HepG2 (cell line): ENCODE measurements around the gene SCAMP3. TPM values are rescaled to one million over a fixed set of nuclear protein-coding genes. Genes with fewer than 3 reads are reported as not detected.

Experiments
- DR1 ChIP-seq: sonication (generic); formaldehyde crosslinking; IDR thresholded peaks from 2 replicates; pipeline ENCODE4 v1.8.0; 2021; ENCODE audit warnings: mild to moderate bottlenecking, missing genetic modification reagents, inconsistent platforms
- EEA1 ChIP-seq: sonication (generic); formaldehyde crosslinking; IDR thresholded peaks from 2 replicates; pipeline ENCODE4 v1.5.1; 2020; ENCODE audit warnings: mild to moderate bottlenecking, missing genetic modification reagents, borderline replicate concordance
- ELF3 ChIP-seq: IDR thresholded peaks from 2 replicates; pipeline ENCODE4 v1.6.1; 2016; ENCODE audit warnings: missing genetic modification reagents, missing compliant biosample characterization
- RFX1 ChIP-seq: fragments of 450-650 bp; IDR thresholded peaks from 2 replicates; pipeline ENCODE4 v1.6.1; 2017
- SNRNP70 ChIP-seq: fragments of 200-400 bp; formaldehyde crosslinking; IDR thresholded peaks from 2 replicates; pipeline ENCODE4 v1.6.1; 2017; ENCODE audit warnings: mild to moderate bottlenecking, low read depth, low read length, moderate library complexity
- SOX6 ChIP-seq, 2 experiments: fragments of 450-650 bp in 1 of 2; sonication (generic) in 1 of 2; formaldehyde crosslinking in 1 of 2; IDR thresholded peaks; 2 replicates each; pipeline versions ENCODE4 v1.4.0 to v1.6.1; 2017 to 2020; ENCODE audit warnings: antibody characterized with exemption in 1 of 2, mild to moderate bottlenecking in 1 of 2, missing genetic modification reagents in 1 of 2
- TCF12 ChIP-seq, 2 experiments: fragments of 450-650 bp in 1 of 2; sonication (generic) in 1 of 2; formaldehyde crosslinking in 1 of 2; IDR thresholded peaks; 2 replicates each; pipeline versions ENCODE4 v1.6.1 to v1.8.0; 2017 to 2022; ENCODE audit warnings: antibody characterized with exemption in 1 of 2, mild to moderate bottlenecking in 1 of 2, missing genetic modification reagents in 1 of 2, moderate library complexity in 1 of 2
- ZNF180 ChIP-seq: sonication (generic); formaldehyde crosslinking; IDR thresholded peaks from 2 replicates; pipeline ENCODE4 v1.4.0; 2020; ENCODE audit warnings: low read depth, missing genetic modification reagents, borderline replicate concordance
- ZNF816 ChIP-seq: sonication (generic); formaldehyde crosslinking; IDR thresholded peaks from 2 replicates; pipeline ENCODE4 v1.8.0; 2022; ENCODE audit warnings: missing genetic modification reagents, mild to moderate bottlenecking, borderline replicate concordance
- ZNF839 ChIP-seq: sonication (generic); formaldehyde crosslinking; IDR thresholded peaks from 2 replicates; pipeline ENCODE4 v1.4.0; 2020; ENCODE audit warnings: missing genetic modification reagents, mild to moderate bottlenecking, borderline replicate concordance
- polyA plus RNA-seq, 8 experiments: library from polyadenylated mRNA; depleted of rRNA in 3 of 8; stranded (reverse) in 7 of 8; unstranded in 1 of 8; fragments of >200 nt; fragmentation: Illumina TruSeq in 4 of 8; extraction: Trizol in 4 of 8; gene quantifications; 2 replicates each; pipeline versions ENCODE4 v1.2.1 to v1.2.3, GENCODE V29; 2011 to 2016; ENCODE audit warnings: low read depth in 4 of 8, missing spikeins in 1 of 8, mixed read lengths in 1 of 8; ENCODE audit not compliant: insufficient read depth in 1 of 8
- total RNA-seq, 5 experiments: library from RNA; depleted of rRNA; stranded (reverse); fragments of >200 nt; fragmentation: Illumina TruSeq; extraction: Trizol; gene quantifications; 2 replicates each; pipeline ENCODE4 v1.2.3, GENCODE V29; 2016; ENCODE audit warnings: low read depth in 1 of 5
- TF ChIP-seq, protein P1 (sequence below): fragments of 450-650 bp; IDR thresholded peaks from 2 replicates; pipeline ENCODE4 v1.6.1; 2017; ENCODE audit warnings: mild to moderate bottlenecking
- TF ChIP-seq, protein P2 (sequence below): sonication (generic); formaldehyde crosslinking; IDR thresholded peaks from 2 replicates; pipeline ENCODE4 v1.4.0; 2020; ENCODE audit warnings: missing genetic modification reagents
- TF ChIP-seq, protein P3 (sequence below): IDR thresholded peaks from 2 replicates; pipeline ENCODE4 v1.4.0; 2020; ENCODE audit warnings: mild to moderate bottlenecking, missing genetic modification reagents
- TF ChIP-seq, protein P4 (sequence below): sonication (generic); formaldehyde crosslinking; IDR thresholded peaks from 2 replicates; pipeline ENCODE4 v1.8.0; 2022; ENCODE audit warnings: mild to moderate bottlenecking, missing genetic modification reagents; ENCODE audit not compliant: insufficient replicate concordance

SCAMP3 gene
- total and polyA plus RNA-seq, 2 of the 13 experiments (the other 11 are each of a cell fraction or from before 2014, with no cell fraction given) = 46.8 to 83.3 TPM

DNA sequence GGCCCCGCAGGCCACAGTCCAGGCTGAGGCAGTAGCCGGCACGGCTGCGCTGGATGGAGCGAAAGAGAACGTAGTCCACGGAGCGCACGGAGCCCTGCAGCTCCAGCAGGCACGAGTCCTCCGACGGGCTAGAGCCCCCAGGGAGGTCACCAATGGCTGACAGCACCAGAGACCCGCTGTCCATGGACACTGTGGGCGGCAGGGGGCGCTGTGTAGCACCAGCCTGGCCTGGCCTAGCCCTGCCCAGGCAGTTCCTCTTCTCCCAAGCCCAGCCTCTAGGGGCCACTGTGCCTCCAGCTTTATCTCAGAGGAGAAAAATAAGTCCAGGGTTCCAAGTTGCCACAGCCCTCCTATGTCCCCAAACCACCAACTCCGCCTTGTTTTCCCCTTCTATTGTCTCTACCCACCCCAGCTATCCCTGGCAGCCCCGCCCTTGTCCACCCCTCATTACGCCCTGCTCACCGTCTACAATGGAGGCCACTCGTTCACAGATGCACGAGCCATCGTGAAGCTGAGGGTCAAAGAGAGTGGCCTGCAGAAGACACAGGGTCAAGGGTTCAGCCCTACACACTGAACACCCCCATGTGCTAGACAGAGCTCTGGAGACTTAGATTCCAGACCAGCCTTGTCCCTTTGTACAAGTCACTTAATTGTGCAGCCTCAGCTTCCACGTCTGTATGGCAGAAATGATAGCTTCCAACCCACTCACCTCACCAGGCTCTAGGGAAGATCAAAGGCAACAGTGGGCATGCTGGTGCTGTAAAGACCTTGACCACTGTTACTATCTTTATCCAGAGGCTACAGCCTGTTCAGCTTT is 11.3 kb downstream of the SCAMP3 start (continued):
- TF ChIP-seq, protein P1, sequence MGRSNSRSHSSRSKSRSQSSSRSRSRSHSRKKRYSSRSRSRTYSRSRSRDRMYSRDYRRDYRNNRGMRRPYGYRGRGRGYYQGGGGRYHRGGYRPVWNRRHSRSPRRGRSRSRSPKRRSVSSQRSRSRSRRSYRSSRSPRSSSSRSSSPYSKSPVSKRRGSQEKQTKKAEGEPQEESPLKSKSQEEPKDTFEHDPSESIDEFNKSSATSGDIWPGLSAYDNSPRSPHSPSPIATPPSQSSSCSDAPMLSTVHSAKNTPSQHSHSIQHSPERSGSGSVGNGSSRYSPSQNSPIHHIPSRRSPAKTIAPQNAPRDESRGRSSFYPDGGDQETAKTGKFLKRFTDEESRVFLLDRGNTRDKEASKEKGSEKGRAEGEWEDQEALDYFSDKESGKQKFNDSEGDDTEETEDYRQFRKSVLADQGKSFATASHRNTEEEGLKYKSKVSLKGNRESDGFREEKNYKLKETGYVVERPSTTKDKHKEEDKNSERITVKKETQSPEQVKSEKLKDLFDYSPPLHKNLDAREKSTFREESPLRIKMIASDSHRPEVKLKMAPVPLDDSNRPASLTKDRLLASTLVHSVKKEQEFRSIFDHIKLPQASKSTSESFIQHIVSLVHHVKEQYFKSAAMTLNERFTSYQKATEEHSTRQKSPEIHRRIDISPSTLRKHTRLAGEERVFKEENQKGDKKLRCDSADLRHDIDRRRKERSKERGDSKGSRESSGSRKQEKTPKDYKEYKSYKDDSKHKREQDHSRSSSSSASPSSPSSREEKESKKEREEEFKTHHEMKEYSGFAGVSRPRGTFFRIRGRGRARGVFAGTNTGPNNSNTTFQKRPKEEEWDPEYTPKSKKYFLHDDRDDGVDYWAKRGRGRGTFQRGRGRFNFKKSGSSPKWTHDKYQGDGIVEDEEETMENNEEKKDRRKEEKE = no peak
- TF ChIP-seq ZNF180 (no peak), ZNF816 (CRISPR knock-in tag) (no peak), EEA1 (CRISPR knock-in tag) (0 out of 2 replicates have a peak, but pooled peaks have one; percentile 24), RFX1 (no peak), SOX6 (IDR thresholded peaks at IDR 0.05) (no peak), SOX6 (CRISPR knock-in tag; IDR thresholded peaks at IDR 0.05) (peak; percentile 67), DR1 (no peak), ZNF839 (CRISPR knock-in tag) (0 out of 2 replicates have a peak, but pooled peaks have one; percentile 55), TCF12 (IDR thresholded peaks at IDR 0.05) (no peak), TCF12 (CRISPR knock-in tag; IDR thresholded peaks at IDR 0.05) (peak; percentile 41; the same call in 1 of the 2 replicates), ELF3 (CRISPR knock-in tag) (no peak), SNRNP70 (no peak)
- TF ChIP-seq, protein P2, sequence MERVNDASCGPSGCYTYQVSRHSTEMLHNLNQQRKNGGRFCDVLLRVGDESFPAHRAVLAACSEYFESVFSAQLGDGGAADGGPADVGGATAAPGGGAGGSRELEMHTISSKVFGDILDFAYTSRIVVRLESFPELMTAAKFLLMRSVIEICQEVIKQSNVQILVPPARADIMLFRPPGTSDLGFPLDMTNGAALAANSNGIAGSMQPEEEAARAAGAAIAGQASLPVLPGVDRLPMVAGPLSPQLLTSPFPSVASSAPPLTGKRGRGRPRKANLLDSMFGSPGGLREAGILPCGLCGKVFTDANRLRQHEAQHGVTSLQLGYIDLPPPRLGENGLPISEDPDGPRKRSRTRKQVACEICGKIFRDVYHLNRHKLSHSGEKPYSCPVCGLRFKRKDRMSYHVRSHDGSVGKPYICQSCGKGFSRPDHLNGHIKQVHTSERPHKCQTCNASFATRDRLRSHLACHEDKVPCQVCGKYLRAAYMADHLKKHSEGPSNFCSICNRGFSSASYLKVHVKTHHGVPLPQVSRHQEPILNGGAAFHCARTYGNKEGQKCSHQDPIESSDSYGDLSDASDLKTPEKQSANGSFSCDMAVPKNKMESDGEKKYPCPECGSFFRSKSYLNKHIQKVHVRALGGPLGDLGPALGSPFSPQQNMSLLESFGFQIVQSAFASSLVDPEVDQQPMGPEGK = peak; percentile 46; the same call in 1 of the 2 replicates
- TF ChIP-seq, protein P3, sequence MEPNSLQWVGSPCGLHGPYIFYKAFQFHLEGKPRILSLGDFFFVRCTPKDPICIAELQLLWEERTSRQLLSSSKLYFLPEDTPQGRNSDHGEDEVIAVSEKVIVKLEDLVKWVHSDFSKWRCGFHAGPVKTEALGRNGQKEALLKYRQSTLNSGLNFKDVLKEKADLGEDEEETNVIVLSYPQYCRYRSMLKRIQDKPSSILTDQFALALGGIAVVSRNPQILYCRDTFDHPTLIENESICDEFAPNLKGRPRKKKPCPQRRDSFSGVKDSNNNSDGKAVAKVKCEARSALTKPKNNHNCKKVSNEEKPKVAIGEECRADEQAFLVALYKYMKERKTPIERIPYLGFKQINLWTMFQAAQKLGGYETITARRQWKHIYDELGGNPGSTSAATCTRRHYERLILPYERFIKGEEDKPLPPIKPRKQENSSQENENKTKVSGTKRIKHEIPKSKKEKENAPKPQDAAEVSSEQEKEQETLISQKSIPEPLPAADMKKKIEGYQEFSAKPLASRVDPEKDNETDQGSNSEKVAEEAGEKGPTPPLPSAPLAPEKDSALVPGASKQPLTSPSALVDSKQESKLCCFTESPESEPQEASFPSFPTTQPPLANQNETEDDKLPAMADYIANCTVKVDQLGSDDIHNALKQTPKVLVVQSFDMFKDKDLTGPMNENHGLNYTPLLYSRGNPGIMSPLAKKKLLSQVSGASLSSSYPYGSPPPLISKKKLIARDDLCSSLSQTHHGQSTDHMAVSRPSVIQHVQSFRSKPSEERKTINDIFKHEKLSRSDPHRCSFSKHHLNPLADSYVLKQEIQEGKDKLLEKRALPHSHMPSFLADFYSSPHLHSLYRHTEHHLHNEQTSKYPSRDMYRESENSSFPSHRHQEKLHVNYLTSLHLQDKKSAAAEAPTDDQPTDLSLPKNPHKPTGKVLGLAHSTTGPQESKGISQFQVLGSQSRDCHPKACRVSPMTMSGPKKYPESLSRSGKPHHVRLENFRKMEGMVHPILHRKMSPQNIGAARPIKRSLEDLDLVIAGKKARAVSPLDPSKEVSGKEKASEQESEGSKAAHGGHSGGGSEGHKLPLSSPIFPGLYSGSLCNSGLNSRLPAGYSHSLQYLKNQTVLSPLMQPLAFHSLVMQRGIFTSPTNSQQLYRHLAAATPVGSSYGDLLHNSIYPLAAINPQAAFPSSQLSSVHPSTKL (CRISPR knock-in tag) = peak; percentile 7; the same call in 1 of the 2 replicates
- TF ChIP-seq, protein P4, sequence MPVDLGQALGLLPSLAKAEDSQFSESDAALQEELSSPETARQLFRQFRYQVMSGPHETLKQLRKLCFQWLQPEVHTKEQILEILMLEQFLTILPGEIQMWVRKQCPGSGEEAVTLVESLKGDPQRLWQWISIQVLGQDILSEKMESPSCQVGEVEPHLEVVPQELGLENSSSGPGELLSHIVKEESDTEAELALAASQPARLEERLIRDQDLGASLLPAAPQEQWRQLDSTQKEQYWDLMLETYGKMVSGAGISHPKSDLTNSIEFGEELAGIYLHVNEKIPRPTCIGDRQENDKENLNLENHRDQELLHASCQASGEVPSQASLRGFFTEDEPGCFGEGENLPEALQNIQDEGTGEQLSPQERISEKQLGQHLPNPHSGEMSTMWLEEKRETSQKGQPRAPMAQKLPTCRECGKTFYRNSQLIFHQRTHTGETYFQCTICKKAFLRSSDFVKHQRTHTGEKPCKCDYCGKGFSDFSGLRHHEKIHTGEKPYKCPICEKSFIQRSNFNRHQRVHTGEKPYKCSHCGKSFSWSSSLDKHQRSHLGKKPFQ (CRISPR knock-in tag) = no peak
